Stimulated activated CD4-positive, alpha-beta T cell treated with anti-CD3 and anti-CD28 coated beads, TNF-alpha, amount 100 ng/mL, for 1 hour (primary cell): ENCODE data around the gene MRPL43.
A peak's percentile ranks its signal among the peaks of the same experiment; 100 is the strongest.

Experiments used
- DNase-seq, 3 donors: peaks; one replicate each; pipeline ENCODE4 v3.0.0-alpha.2; 2020; ENCODE audit warnings: low read depth in 3 of 3, low spot score in 1 of 3

The MRPL43 gene

DNA sequence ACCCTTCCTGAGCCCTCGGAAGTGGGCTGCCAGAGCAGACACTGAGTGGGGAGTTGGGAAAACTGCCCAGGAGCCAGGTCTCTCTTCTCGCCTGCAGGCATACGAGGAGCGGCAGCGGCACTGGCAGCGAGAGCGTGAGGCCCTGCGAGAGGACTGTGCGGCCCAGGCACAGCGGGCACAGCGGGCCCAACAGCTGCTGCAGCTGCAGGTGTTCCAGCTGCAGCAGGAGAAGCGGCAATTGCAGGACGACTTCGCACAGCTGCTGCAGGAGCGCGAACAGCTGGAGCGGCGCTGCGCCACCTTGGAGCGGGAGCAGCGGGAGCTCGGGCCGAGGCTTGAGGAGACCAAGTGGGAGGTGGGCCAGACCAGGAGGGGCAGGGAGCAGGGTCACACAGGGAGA is 18.1 kb upstream of the MRPL43 start:
- DNase-seq = no peak

- DNase-seq = no peak
Measured at GRCh38 chr10:101003639-101004206, 16.4 kb upstream of the MRPL43 start.

DNA sequence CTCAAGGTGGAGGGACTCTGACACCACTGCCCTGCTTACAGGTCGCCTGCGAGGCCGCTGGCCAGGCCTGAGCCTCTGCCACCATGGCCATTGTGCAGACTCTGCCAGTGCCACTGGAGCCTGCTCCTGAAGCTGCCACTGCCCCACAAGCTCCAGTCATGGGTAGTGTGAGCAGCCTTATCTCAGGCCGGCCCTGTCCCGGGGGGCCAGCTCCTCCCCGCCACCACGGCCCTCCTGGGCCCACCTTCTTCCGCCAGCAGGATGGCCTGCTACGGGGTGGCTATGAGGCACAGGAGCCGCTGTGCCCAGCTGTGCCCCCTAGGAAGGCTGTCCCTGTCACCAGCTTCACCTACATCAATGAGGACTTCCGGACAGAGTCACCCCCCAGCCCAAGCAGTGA is 15.2 kb upstream of the MRPL43 start:
- no peak for DNase-seq

- DNase-seq = no peak
Measured at GRCh38 chr10:101001659-101002035, 14.3 kb upstream of the MRPL43 start.

DNA sequence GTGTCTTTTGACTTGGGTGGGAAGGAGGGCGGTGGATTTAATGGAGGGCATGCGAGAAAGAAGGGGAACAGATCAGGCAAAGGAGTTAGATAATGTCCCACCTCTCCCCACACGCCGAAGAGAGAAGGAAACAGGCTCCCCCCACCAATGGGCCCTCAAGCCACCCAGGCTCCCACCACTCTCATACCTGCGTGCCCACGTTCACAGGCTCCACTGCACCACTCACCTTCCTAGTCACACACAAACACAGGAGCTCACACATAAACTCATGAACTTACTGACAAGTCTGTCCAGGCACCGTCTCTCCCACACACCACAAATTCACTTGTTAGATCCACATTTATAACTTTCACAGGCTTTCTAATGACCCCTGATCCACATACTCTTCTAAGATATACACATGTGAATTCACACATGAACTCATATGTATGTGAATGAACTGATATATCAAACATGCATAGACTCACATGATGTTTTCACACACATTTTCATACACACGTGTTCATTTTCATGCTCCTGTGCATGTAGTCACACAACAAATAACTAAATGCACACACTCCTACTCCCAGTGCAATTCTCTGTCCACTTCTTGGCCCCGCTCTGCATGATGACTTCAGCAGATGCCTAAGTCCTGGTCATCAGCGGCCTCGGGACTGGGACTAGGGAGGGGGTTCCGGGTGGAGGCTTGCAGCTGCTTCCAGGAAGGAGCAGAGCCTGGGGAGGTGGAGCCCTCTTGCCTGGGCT is 13.8 kb upstream of the MRPL43 start:
- no peak for DNase-seq

DNA sequence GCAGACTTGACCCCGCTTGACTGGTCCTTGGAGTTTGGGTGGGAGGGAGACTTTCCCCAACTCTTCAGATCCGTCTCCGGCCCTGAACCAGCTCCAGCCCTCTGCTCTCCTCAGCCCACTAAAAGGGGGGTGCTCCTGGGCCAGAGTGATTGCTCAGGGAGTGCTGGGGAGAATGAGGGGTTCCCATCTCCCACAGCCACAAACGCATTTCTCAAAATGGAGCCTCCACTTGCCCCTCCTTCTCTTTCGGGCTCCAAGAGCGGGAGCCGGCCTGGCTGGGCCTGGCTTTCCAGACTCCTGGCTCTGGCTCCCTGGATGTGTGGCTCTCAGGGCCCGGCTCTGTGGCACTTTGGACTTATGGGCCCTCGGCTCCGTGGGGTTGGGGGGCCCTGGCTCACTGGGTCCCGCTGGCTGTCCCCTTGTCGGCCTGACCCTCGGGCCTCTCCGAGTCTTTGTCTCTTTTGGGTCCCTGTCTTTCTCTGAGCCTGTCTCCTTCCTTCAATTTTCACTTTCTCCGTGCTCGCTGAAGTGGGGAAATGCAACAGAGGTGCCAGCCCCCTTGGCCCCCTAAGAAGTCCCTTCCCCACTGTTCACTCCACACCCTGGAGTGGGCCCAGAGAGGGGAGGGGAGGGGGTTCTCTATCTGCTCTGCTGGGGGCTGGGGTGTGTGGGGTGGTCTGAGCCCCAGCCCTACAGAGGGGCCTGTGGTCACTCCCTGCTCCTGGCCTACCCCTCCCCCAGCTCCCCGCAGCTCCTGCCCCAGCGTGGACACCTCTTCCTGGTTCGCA is 13.0 kb upstream of the MRPL43 start:
- DNase-seq = no peak

DNA sequence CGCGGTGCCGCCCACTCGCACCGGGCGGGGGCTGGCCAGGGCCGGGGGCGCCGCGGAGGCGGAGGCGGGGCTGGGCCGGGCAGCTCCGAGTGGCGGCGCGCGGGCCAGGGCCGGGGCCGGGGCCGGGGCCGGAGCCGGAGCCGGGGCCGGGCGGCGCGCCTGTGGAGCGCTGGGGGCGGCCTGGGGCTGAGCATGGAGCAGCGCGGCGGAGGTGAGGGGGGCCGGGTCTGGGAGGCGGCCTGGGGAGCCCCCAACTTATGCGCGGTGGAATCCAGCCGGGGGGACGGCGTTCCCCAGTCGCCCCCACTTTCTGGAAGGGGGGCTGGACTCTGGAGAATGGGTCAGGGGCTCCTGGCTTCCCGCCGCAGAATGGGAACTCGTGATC is 12.4 kb upstream of the MRPL43 start, which contains the start of gene LZTS2:
TSS of gene LZTS2 (plus strand) at position 67 of the 385 bp plus-strand sequence. CDS start 2,731 bp downstream, outside the sequence.
- no peak for DNase-seq

DNA sequence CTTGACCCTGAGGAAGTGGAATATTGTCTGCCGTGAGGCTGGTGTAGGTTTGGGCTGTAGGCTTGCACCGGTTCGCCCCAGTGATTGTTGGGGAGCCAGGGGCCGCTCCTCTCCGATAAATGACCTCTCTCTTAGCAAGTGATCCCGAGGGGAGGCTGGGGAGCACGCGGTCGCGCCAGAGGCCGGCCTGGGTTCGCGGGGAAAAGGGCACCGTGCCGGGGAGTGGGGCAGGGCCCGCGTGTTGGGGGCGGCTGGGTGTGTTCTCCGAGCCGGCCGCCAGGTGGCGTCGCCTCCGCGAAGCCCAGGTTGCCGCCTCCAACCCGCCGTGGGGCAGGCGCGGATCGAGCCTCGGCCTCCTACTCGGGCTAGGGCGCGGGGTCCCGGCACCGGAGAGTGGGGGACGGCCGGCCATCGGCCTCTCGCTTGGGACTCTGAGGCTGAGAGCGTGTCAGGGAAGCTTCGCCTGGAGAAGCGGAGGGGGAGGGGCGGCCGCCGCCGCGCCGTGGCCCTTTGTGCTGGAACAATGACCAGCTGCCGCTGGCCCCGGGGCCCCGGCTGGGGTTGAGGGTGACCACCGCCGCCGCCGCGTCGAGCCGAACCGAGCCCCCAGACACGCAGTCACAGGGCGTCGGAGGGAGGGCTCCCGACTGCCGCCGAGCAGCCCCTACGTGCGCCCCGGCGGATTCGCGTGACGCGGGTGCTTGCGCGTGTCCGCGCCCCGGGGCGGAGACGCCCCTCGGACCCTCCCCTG is 11.9 kb upstream of the MRPL43 start:
- DNase-seq = peak; percentile 38 to 71 (median 52)

- peak in 1 of 3 donors; percentile 45 for DNase-seq
Measured at GRCh38 chr10:100998183-100998990, 11.1 kb upstream of the MRPL43 start.

DNA sequence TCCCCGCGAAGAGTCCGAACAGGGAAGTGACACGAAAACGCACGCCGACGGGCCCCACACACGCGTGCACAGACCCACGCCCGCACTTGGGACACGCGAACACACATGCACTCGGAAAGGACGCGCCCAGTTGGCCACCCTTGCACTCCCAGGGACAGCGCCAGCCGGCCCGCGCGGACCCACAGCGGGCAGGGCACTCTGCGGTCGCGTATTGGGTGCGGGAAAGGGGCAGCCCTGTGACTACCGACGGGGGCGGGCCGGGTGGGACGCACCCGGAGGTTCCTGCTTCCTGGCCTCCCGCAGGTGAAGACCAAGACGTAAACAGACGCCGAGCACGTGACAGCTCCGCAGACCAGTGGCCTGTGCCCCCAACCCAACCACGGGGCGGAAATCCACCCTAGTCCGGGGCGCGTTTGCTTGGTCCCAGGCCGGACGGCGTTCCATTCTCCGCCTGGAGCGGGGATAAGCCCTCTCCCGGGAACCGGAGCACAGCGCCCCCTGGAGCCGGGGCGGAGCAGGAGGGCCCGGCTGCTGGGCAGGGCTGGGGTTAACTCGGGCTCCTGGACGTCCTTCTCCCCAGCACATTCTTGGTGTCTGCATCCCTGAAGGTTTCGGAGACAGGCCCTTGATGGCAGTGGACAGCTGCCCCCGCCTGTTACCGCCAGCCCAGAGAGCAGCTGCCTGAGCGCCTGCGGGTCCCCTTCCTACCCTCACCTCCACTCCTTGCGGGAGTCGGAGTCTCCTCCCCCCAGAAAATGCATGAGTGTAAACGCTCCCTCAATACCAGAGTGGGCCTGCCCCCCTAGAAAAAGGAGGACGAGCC is 10.3 kb upstream of the MRPL43 start:
- peak in 2 of 3 donors; percentile 35 to 63 for DNase-seq

- DNase-seq = peak in 1 of 3 donors; percentile 26
Measured at GRCh38 chr10:100996678-100997359, 9.5 kb upstream of the MRPL43 start.

DNA sequence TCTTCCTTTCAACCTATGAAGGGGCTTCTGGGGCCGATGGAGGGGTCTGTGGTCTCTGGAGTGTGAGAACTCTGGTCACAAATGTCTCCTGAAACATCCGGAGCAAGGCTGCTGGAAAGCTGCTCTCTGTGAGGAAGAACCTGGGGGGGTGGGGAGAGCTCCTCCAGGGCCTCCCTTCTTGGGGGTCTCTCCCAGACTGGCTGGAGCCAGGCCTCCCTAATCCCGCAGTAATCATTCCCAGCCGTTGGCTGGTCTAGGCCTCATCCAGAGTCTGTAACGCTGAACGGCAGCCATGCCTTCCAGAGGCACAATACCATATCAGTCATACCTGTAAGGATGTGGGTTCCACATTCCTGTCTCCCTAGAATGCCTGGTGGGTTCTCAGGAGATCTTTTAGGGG is 7.9 kb upstream of the MRPL43 start:
- no peak for DNase-seq

DNA sequence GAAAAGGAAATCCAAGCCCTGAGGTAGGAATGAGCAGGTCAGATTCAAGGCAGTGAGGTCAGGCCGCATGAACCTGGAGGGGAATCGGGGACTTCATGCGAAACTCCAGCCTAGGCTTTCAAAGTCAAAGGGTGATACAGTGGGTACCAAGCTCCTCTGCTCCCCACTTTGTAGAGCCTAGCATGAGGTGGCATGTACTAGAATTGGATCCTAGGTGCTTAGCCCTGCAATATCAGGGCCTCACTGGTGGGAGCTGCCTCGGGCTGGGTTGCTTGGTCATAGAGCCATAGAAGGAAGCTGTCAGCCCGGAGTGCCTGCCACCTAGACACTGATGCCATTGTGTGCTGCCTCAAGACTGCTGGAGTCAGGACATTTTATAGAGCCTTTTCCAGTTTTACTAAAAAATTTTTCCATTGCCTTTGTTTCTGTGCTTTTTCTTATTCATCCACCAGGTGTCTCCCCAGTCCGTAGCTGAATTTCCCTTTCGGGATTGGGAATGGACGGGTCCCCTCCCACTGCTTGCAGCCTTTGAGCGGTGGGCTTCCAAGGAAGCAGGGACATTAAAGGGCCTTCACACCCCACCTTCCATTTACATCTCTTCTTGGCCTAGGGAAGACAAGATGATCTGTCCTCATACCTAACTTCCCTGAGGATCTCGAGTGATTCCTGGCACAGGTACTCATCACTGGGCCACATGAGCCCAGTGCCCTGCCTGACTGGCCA is 6.8 kb upstream of the MRPL43 start:
- no peak for DNase-seq

GRCh38 chr10:100989088-100989487 is 1.8 kb upstream of the MRPL43 start:
- DNase-seq = no peak

DNA sequence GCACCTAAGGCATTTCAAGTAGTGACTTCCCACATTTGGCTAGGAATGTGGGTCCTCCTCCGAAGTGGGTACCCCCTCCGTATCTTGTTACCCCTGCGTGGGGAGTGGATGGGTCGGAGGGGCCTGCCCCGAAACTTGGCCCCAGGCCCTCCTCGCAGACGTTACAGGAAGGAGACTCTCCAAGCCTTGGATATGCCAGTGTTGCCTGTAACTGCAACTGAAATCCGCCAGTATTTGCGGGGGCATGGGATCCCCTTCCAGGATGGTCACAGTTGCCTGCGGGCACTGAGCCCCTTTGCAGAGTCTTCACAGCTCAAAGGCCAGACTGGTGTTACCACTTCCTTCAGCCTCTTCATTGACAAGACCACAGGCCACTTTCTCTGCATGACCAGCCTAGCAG is 869 bp upstream of the MRPL43 start:
- no peak for DNase-seq

DNA sequence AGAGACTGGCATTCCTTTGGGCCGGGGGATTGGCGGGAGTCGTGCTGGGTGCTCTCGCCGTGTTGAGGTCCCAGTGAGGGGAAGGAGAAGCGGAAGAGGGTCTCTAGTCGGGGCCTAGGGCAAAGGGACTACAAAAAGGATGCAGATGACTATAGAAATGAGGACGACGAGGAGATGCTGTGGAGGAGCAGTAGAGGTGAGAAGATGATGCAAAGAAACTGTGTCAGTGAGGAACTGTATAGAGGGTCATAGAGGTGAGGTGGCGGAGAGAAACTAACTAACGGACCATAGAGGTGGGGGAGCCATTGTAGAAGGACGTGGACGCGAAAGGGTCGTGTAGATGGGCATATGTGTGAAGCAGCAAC is 370 bp upstream of the MRPL43 start:
- no peak for DNase-seq

DNA sequence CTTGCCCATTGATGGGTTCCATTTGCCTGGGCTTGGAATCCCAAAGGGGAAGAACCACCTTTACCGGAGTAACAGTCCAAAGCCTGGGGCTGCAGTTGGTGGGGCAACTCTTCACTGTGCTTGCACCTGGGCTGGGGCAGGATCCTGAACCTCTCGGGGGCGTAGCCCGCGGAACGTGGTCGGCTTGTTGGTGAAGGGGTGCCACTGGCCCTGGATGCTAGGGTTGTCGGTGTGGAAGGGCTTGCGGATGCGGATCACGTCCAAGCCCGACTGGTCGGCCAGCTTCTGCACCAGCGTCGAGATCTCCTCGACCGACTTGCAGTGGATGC is 710 bp downstream of the MRPL43 start:
- no peak for DNase-seq

DNA sequence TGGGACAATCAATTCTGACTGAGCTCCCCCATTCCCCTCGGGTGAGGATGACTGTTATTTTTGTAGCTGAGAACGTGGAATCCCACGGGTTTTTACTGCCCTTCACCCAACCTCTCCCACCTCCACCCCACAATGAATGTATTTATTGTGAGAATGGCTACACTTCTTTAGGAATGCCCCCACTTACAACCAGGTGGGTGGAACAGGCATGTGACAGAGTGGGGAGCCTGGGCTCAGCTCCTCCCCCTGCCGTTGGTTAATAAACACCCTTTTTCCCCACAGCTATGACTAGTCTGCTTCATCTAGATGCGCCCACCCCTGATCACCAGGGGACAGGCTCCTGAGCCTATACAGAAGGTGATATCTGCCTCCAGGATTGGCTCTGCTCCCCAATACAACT is 2.0 kb downstream of the MRPL43 start:
- DNase-seq = no peak

- no peak for DNase-seq
Measured at GRCh38 chr10:100984672-100985177, 2.6 kb downstream of the MRPL43 start.
